NCI-H446 treated with DMSO at 0.1 percent for 48 hours (cell line): ENCODE results near the gene NADK2.
"Not testable (repeated sequence)": the region's sequence is repeated elsewhere in the genome, so short reads cannot be mapped to it uniquely, and the experiment has no call there.

ENCODE experiments used
- DNase-seq: peaks from one replicate; lab custom pipeline; 2025; lab: John Stamatoyannopoulos, UW

Gene NADK2

DNA sequence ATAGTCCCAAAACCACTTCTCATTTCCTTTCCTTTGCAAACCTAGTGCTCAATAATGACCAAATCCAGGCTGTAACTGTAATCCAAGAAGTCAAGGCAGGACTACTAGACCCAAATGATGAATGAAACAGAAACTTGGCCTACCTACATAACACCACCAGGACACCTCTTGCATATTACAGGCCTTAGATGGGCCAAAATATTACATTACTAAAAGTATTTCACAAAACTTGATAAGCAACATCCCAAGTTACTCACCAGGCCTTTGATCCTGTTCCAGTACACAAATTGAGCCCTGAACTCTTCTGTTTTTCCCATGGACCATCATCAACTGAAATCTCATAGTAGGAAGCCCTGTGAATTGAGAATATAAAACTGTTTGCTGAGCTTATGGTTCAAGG lies 34.8 kb downstream of the NADK2 start:
- DNase-seq, result no peak

DNA sequence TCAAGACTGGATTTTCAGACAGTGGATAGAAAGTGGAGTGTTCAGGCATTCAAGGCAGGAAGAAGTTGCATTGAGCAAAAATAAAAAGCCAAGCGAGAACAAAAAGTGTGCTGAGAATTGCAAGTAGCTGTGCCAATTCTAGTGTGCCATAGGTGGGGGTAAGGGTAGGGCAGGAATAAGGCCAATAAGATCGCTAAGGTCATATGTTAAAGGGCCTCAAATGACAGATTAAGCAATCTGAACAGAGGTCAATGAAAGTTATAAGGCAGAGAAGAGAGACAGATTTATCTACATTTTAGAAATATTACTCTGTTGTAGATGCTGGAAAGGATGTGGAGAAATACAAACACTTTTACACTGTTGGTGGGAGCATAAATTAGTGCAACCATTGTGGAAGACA lies 36.4 kb downstream of the NADK2 start:
- no peak for DNase-seq

DNA sequence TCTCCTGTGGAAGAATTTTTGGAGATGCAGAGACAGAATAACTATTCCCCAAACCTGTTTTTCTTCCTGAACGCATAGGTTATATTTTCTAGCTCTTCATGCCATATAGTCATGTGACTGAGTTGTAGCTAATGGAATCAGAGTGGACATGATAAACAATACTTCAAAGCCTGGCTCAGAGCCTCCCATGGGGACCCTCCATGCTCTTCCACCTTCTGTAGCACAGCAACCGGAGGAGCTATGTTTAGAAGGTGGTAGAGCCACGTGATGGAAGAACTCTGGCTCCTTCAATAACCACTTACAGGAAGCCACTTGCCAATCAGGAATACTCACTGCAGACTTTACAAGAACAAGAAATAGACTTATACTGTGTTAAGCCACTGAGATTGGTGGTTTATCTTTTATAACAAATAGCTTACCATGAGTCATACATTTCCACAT lies 39.2 kb downstream of the NADK2 start:
- DNase-seq, result no peak

DNA sequence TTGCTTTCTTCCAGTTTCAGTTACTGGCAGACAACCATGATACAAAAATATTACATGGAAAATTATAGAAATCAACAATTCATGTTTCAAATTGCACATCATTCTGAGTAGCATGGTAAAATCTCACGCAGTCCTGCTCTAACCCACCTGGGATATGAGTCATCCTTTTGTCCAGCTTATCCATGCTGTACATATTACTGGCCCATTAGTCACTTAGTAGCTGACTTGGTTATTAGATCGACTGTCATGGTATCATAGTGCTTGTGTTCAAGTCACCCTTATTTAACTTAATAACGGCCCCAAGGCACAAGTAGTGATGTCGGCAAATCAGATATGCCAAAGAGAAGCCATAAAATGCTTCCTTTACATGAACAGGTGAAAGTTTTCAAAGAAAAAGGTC lies 41.2 kb downstream of the NADK2 start:
- DNase-seq, result no peak

DNA sequence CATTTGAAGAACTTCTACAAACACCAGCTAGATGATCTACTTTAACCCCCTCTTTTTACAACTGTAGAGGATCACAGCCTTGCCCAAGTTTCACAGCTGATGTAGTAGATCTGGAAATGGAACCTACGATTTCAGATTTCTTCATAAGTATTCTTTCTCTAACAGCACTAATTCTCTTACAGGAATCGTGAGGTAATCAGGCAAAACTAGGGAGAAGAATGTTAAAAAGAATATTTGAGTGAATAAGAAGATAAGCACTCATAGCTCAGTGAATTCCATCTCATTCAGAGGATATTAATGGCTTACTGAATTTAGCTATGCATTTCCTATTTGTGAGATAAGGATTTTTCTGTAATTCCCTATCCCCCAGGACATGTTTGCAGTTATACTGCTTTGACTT lies 42.1 kb downstream of the NADK2 start:
- DNase-seq, result no peak

DNA sequence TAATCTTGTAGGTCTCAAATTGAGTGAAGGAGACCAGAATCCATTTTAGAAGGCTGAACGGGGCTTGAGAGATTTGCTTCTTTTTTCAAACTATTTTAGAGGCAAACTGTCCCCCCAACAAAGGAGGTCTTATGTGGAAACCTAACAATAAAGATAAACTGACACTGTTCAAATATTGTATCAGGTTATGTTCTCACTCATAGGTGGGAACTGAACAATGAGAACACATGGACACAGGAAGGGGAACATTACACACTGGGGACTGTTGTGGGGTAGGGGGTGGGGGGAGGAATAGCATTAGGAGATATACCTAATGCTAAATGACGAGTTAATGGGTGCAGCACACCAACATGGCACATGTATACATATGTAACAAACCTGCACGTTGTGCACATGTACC lies 42.9 kb downstream of the NADK2 start:
- DNase-seq, result not testable (repeated sequence)

DNA sequence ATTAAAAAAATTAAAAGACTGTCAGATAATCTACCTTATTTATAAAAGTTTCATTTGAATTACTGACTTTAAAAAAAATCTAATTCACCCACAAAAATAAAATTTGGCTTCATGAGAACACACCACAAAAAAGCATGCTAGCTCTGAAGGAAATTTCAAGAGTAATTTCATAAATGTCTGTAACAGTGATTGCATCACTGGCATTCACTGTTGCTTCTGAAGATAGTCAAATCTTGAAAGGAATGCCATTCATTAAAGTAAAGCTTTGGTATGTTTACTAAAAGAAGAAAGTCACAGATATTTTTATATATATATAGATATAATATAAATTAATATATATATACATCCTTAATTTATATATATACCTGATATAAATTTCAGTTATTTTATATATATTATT lies 43.4 kb downstream of the NADK2 start:
- no peak for DNase-seq

DNA sequence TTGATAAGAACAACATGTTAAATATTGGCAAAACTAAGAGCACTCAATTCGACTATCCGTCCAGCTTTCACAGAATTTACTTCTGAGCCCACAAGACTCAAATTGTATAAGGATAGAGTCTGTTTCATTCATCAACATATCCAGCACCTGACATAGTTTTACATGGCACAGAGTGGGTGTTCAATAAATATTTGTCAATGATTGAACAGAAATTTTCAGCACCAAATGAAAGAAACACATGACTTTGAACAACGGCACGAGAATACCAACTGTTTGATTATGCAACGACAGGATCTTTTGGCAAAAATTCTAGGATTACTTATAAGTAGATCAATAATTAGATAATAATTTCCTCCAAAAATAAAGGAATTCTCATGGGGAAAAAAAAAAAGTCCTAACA lies 48.0 kb downstream of the NADK2 start:
- no peak for DNase-seq

DNA sequence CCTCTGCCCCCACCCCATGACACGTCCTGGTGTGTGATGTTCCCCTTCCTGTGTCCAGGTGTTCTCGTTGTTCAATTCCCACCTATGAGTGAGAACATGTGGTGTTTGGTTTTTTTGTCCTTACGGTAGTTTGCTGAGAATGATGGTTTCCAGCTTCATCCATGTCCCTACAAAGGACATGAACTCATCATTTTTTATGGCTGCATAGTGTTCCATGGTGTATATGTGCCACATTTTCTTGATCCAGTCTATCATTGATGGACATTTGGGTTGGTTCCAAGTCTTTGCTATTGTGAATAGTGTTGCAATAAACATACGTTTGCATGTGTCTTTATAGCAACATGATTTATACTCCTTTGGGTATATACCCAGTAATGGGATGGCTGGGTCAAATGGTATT lies 57.3 kb downstream of the NADK2 start:
- not testable (repeated sequence) for DNase-seq

DNA sequence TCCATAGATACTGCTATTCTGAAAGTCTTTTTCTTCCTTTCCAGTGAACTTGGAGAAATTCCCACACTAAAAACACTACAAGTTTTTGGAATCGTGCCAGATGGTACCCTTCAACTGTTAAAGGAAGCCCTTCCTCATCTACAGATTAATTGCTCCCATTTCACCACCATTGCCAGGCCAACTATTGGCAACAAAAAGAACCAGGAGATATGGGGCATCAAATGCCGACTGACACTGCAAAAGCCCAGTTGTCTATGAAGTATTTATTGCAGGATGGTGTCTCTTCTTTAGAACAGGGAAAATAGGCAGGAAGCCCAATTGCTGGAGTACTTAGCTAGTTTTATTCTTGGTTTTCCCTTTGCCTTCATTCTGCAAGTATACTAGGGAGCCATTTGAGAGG lies 60.0 kb downstream of the NADK2 start:
- no peak for DNase-seq

DNA sequence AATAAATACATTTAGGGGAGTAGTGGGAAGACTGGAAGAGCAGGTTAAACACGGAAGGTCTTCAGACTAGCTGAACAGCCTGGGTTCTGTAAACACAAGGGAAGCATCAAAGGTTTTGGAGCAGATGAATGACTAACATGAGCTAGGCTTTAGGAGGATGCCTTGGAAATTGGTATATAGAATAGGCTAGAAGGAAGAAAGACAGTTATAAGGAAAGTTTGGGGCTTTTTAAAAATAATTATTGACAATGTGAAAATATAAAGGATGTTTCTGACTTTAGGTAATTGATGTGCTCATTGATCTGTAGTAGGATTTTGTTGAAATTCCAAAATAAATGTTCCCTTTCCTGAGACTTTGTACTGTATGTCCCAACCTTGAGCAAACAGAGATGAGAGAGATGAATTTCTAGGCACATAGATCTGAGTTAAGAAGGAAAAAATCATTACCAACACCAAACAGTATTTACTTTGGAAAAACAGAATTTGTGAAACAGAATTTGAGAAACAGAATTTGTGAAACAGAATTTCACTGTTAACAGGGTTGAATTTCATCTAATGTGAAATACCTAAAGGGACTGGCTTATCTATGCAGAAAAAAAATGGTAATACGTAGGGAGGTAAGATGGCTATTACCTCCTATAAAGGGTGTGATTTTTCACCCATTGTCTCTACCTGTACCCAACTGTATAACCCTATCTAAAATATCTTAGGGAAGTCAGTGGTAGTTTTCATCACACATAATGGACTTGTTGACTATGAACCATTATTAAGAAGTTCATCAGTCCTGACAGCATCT lies 61.0 kb downstream of the NADK2 start:
- DNase-seq, result no peak

DNA sequence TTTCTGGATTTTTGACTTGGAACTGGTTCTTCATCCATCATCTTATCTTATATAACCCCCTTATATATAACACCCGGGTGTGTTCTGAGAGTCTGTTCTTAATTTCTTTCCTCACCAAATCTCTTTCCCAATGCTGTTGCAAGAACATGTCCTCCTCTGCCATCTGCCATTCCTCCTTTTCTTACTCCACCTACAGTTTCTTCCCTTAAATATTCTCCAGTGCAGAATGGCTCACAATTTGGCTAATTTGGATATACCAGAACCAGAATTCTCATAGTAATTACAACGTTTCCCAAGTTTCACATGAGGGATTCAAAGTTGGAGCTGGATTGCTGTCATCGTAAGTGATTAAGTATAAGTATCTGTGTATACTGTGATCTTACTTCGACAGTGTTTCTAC lies 61.8 kb downstream of the NADK2 start:
- no peak for DNase-seq

DNA sequence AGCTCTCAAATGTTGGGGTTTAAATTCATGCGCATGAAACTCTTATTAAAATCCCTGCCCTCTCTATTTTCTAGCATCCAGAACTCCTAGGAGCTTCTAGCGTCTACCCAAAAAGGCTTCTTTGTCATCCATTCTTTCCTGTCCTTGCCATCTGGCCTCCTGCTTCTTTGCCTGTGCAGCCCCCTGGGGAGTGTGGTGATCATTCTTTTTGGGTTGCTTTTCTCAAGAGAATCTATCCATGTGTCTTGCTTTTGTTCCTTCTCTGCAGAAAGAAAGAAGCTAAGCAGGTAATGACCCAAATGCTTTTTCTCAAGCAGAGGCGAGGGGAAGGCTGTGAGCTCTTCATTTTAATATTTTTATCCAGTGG lies 63.2 kb downstream of the NADK2 start:
- DNase-seq, result no peak

DNA sequence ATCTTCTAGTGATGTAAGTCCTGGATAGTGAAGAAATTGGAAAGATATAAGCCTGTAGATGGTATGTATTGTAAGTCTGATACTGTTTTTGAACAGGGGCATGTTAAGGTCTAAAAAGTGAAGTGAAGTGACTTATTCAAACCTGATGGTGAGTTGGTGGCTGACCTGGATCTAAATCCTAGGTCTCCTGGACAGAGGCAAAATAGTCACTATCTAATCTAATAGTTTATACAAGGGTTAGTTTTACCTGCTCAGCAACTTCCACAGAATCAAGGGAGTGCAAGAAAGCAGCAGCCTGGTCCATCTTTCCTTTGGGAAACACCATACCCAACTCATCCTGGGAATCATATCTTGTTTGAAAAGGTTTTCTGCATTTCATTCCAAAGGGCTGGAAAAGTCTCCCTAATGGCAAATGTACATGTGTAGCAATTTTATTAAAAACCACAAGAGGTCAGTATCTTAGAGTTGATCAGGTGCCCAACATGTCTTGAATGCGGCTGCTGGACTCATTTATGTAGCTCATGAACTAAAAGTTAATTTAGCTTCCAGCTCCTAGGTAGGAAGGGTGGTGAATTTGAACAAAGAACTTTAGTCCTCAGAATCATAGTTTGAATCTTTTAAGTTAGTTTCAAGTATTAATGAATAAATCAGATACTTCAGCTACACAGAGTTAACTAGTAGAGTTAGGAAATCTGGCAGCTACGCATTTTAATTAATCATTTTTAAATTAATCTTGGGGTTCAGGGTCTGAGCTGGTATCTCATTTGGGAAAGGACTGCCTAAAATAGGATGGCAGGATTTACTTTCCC lies 63.8 kb downstream of the NADK2 start:
- DNase-seq, result peak; percentile 54

DNA sequence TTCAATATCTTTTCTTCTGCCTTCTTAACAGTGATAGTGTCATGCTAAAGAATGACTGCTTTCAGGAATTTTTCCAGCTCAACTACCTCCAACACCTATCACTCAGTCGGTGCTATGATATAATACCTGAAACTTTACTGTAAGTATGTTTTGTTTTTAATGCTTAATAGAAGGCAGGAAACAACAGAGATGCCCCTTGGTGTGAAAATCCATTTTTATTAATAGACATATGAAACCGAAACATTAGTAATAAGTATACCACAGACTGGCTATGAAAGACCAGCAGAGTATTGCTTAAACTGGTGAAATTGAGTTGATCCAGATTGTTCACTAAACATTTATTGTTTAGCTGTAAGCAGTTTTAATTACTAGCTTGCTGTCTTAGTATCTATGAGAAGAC lies 64.6 kb downstream of the NADK2 start:
- DNase-seq, result no peak

DNA sequence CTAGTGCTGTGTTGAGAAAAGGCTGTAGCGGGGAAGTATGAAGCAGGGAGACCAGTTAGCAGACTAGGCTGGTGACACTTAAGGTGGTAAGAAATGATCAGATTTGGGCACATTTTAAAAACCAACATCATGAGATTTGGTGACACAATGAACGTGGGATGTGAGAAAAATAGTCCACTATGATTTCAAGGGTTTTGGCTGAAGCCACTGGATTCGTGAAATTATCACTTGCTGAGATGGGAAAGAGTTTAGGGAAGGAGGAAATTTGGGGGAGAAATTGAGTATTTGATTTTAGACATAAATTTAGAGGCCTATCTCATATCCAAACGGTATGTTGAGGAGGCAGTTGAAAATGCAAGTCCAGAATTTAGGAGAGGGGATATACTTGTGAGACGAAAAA lies 66.7 kb downstream of the NADK2 start:
- no peak for DNase-seq

DNA sequence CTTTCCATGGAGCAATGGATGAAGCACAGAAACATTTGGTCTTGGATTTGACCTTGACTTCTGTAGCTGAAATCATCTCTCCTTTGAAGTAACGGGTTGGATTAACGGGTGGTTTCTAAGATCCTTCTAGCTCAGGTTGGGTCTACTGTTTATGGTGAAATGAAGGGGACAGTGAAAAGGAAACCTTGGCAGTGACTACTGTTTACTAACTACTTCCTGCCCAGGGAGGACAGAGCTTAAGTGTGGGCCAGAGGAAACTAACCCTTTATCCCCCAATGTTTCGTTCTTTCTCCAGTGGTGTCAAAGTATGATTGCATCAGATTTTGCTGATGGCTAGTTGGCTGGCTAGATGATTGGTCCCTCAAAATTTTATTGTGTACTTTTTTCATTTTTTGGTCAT lies 67.6 kb downstream of the NADK2 start:
- DNase-seq, result no peak

DNA sequence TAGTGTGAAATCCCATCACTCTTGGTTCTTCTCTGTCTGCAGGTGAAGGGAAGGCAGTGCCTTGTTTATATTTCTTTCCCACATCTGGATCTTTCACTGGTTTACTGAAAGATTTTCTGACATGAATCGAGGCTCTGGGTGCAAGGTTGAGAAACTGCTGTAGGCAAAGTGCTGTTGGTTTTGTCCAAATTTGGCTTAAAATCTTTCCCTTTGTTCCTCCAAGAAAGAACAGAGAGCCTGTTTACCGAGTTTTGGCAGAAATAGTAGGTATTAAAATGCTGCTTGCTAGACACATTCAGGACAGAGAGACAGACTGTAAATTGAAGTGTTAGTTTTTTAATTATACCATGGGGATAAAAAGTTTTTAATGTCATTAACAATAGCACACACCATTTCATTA lies 68.3 kb downstream of the NADK2 start:
- no peak for DNase-seq

DNA sequence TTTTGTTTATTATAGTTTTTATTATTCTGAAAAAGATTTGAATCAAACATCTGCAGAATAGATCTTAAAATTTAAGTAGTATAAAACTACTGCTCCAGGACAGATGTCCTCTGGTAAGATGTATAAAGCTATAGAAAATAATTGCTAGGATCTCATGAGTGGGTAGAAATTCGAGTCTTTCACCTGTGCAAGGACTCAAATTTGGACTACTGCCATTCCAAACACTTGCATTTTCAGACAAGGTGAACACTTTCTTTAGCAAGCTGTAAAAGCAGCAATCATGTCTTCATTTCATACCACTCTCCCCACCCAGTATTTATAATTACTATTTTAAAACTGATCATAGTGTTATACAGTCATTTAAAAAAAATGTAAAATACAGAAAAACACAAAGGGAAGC lies 69.1 kb downstream of the NADK2 start:
- no peak for DNase-seq

DNA sequence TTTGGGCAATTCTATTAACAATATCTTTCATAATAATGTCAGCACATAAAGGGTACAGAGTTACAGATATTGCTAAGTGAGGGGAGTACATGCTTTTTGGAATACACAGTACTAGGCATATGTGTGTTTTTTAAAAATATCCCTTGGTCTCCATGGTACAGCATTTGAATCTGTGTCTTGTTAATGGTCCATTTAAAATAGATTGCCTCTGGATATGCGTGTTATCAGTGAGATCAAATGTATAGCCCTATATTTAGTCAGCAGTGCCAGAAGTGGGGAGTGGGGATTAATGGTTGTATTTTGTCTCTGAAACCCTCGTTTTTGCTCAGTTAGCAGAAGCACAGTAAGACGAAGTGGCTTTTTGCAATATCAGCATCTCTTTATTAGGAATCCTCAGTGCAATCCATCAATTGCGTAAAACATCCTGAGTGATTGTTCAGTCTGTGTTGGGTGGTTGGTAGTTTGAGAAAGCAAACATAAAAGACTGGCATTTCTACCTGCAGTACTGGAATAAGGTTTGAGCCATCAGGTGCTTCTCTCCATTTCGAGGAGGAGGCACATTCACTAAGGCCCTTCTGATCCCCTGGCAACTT lies 70.8 kb downstream of the NADK2 start:
- DNase-seq, result no peak

DNA sequence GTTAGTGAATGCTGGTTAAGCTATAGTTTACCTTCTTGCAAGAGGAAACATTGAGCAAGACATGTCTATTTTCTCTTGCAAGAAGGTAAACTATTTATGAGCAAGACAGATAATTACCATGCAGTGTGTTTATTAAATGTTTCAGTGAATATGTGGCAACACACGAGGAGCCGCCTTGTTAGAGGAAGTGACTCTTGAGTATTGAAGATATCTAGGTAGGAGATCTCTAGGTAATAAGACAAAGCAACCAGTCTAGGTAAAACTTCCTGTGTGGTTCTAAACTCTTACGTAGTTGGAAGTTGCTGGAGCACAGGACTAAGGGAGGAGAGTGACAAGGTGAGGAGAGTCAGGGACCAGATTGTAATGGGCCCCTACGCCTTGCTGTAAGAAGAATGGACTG lies 73.0 kb downstream of the NADK2 start:
- DNase-seq, result no peak

DNA sequence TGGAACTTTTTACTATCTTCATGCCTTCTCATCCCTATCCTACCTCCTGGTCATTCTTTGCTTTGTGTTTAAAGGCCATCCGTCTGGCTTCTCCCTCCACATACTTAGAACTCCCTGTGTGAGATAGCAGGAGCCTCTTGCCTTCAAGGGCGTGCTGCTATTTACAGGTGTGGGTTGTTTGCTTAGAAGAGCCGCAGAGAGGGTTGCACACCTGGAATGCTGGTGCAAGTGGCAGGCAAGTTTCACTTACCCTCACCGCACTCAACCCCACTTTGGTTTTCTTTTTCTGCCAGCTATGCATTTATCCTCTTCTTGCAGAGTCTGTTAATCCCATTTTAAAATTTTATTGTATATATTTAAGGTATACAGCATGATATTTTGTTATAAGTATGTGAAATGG lies 77.3 kb downstream of the NADK2 start:
- no peak for DNase-seq

DNA sequence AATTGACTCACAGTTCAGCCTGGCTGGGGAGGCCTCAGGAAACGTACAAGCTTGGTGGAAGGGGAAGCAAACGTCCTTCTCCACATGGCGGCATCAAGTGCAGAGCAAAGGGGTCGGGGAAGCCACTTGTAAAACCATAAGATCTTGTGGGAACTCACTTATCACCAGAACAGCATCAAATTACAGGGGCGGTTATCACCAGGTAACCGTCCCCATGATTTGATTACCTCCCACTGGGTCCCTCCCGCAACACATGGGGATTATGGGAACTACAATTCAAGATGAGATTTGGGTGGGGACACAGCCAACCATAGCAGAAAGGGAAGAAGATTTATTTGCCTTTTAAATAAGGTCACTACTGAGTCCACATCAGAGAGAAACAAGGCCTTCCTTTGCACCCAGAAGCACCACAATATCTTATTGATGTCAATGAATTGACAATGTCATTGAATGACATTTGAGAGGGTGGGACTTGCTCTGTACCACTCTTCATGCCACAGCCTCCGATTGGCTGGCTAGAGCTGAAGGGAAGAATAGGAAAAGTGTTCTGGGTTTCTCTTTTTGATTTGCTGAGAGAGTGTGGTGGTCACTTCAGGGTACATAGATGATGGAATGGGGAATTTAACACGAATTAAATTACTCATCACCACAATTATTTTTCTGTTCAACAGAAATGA lies 78.8 kb downstream of the NADK2 start:
- no peak for DNase-seq
